ENCODE measurements around the gene GRM4.

GRCh38 chr6:34102099-34102656, 43.7 kb downstream of the GRM4 start:
- TF ChIP-seq CTCF (conservative IDR thresholded peaks at IDR 0.05; ENCODE audit: low read depth, low read length) (no peak), EZH2 (IDR thresholded peaks at IDR 0.05; ENCODE audit: low read length, unreplicated experiment) (no peak), EZH2phosphoT487 (IDR thresholded peaks at IDR 0.05; ENCODE audit: borderline replicate concordance, low read length) (no peak)
